Right lobe of liver (tissue), 6 donors: ENCODE measurements around the gene LANCL2. TPM values are rescaled to one million over a fixed set of nuclear protein-coding genes. Genes with fewer than 3 reads are reported as not detected.

Experiments used
- ATAC-seq, 4 donors: fragments of 200-7000 bp; cut with Tn5 transposase; one replicate each; pipeline ENCODE4 v1.9.1; 2020; ENCODE audit warnings: mild to moderate bottlenecking in 4 of 4, moderate library complexity in 4 of 4
- DNase-seq, 3 donors: peaks; one replicate each; pipeline ENCODE4 v3.0.0-alpha.2; 2020
- H3K27ac ChIP-seq, 3 donors: fragments of 200-600 bp; one replicate each; pipeline ENCODE4 v1.8.0; 2022
- H3K27me3 ChIP-seq, 2 donors: fragments of 200-600 bp; one replicate each; pipeline ENCODE4 v1.8.0; 2022
- H3K36me3 ChIP-seq, 4 donors: fragments of 200-600 bp; sonication (generic) in 1 of 4; one replicate each; pipeline versions ENCODE4 v1.5.1 to v1.8.0; 2017 to 2022; ENCODE audit warnings: control low read depth in 1 of 4
- H3K4me1 ChIP-seq, 4 donors: fragments of 200-600 bp; sonication (generic) in 1 of 4; one replicate each; pipeline versions ENCODE4 v1.5.1 to v1.8.0; 2017 to 2022; ENCODE audit warnings: control low read depth in 1 of 4
- H3K4me3 ChIP-seq, 3 donors: fragments of 200-600 bp; one replicate each; pipeline ENCODE4 v1.8.0; 2022
- H3K9me3 ChIP-seq, 4 donors: fragments of 200-600 bp; sonication (generic) in 1 of 4; one replicate each; pipeline versions ENCODE4 v1.5.1 to v1.8.0; 2017 to 2022; ENCODE audit warnings: control low read depth in 1 of 4
- CTCF ChIP-seq, 4 donors: fragments of 200-600 bp in 3 of 4; fragments of 450-650 bp in 1 of 4; IDR thresholded peaks; one replicate each; pipeline versions ENCODE4 v1.5.1 to v1.8.0; 2016 to 2022; ENCODE audit warnings: antibody characterized with exemption in 4 of 4, mild to moderate bottlenecking in 2 of 4
- POLR2A ChIP-seq: fragments of 450-650 bp; IDR thresholded peaks from one replicate; pipeline ENCODE4 v1.6.1; 2017; ENCODE audit warnings: antibody characterized with exemption, mild to moderate bottlenecking
- WGBS: methylation state at CpG from one replicate; pipeline ENCODE4 v1.1.6; 2018; ENCODE audit warnings: low coverage, low lambda C conversion rate; ENCODE audit not compliant: insufficient coverage; ENCODE audit errors: missing lambda C conversion rate; 5-methylcytosine and 5-hydroxymethylcytosine counted together
- intact Hi-C, 2 donors: fragments of 100-400 bp; cut with DNase I; formaldehyde crosslinking; loops; one replicate each; pipeline versions ENCODE4 v1.11.2 to v1.14.1; 2022
- total RNA-seq, 6 experiments: library from RNA; depleted of rRNA in 2 of 6; stranded (reverse); fragments of >200 nt in 2 of 6; fragmentation: NEBNext Ultra II Directional in 3 of 6; extraction: Animal tissue kit (Norgen Biotek cat#: 25700) in 3 of 6; gene quantifications; one replicate each; pipeline versions ENCODE4 v1.1.0 to v1.2.4, GENCODE V29; 2016 to 2023
- donor health status: DM: no; HTN: yes; CAD: no.
- donor health status: DM: no; HTN: no; CAD: no.
- donor health status: DM: no; HTN: no; CAD: no.
- donor health status: DM: no; HTN: yes; CAD: no.
- donor health status: DM: no; HTN: yes; CAD: no.

Gene LANCL2
- total RNA-seq, 6 experiments from 2014 or later: 7.3 to 12.1 (median 8.3) TPM

- no peaks in the 10 kb centered on the region for H3K36me3 ChIP-seq
- H3K27ac ChIP-seq: no peak overlapping the region
- DNase-seq (no peak), ATAC-seq (no peak)
- no peak for TF ChIP-seq POLR2A
- TF ChIP-seq CTCF (IDR thresholded peaks at IDR 0.05): no peak
- intact Hi-C loops: no loop called here
- 39% methylated on average over 4 of the region's 5 CpGs for WGBS
- no peaks in the 10 kb centered on the region for H3K9me3 ChIP-seq
- no peaks in the 10 kb centered on the region for H3K27me3 ChIP-seq
- no peaks in the 10 kb centered on the region for H3K4me1 ChIP-seq
- no peak overlapping the region for H3K4me3 ChIP-seq
Measured at GRCh38 chr7:55335151-55335550, 30.0 kb upstream of the LANCL2 start.

GRCh38 chr7:55335786-55336185 is 29.4 kb upstream of the LANCL2 start:
- TF ChIP-seq CTCF (IDR thresholded peaks at IDR 0.05) (no peak), POLR2A (no peak)
- DNase-seq: no peak
- H3K27me3 ChIP-seq: no peaks in the 10 kb centered on the region
- ATAC-seq: no peak
- intact Hi-C loops: no loop called here
- no peaks in the 10 kb centered on the region for H3K4me1 ChIP-seq
- H3K4me3 ChIP-seq: no peak overlapping the region
- 51% methylated on average over 5 of the region's 5 CpGs for WGBS
- H3K9me3 ChIP-seq: no peaks in the 10 kb centered on the region
- H3K36me3 ChIP-seq: no peaks in the 10 kb centered on the region
- no peak overlapping the region for H3K27ac ChIP-seq

- Histone ChIP-seq H3K27me3 (no peaks in the 10 kb centered on the region), H3K4me3 (no peak overlapping the region), H3K4me1 (no peaks in the 10 kb centered on the region), H3K36me3 (no peaks in the 10 kb centered on the region), H3K9me3 (no peaks in the 10 kb centered on the region), H3K27ac (no peak overlapping the region)
- intact Hi-C loops: no loop called here
- ATAC-seq (no peak), DNase-seq (no peak)
- TF ChIP-seq CTCF (IDR thresholded peaks at IDR 0.05) (no peak), POLR2A (no peak)
- 31% methylated on average over 3 of the region's 3 CpGs for WGBS
Measured at GRCh38 chr7:55336540-55336939, 28.6 kb upstream of the LANCL2 start.

- H3K9me3 ChIP-seq: no peaks in the 10 kb centered on the region
- H3K27ac ChIP-seq: no peak overlapping the region
- no peaks in the 10 kb centered on the region for H3K36me3 ChIP-seq
- H3K27me3 ChIP-seq: no peaks in the 10 kb centered on the region
- no peak for DNase-seq
- intact Hi-C loops: no loop called here
- no peak for ATAC-seq
- no peaks in the 10 kb centered on the region for H3K4me1 ChIP-seq
- H3K4me3 ChIP-seq: no peak overlapping the region
- TF ChIP-seq POLR2A: no peak
- no peak for TF ChIP-seq CTCF (IDR thresholded peaks at IDR 0.05)
- WGBS: 65% methylated on average over 6 of the region's 8 CpGs
Measured at GRCh38 chr7:55339033-55340000, 25.8 kb upstream of the LANCL2 start.
